Activated T-cell treated with anti-CD3 and anti-CD28 coated beads, Interleukin-2, amount 50 U/mL, for 72 hours (primary cell): ENCODE measurements around the gene GPR150. TPM values are rescaled to one million over a fixed set of nuclear protein-coding genes. Genes with fewer than 3 reads are reported as not detected.

Experiments
- ATAC-seq, 2 donors: fragments of 150-1000 bp; cut with Tn5 transposase; replicated peaks in 1 of 2; 2 replicates each; pipeline ENCODE4 v1.10.0; 2021; ENCODE audit warnings: moderate library complexity in 2 of 2, mild to moderate bottlenecking in 1 of 2
- DNase-seq, 2 donors: peaks; one replicate each; pipeline ENCODE4 v3.0.0; 2021 to 2022; ENCODE audit warnings: mixed read lengths in 1 of 2
- H3K27ac Mint-ChIP-seq: one replicate; pipeline ENCODE4 v1.8.0; 2022; ENCODE audit warnings: mild to moderate bottlenecking, moderate library complexity, mixed read lengths
- H3K27me3 Mint-ChIP-seq: one replicate; pipeline ENCODE4 v1.8.0; 2022; ENCODE audit warnings: low read depth, mixed read lengths
- H3K36me3 Mint-ChIP-seq, 2 donors: one replicate each; pipeline ENCODE4 v1.8.0; 2022; ENCODE audit warnings: mixed read lengths in 2 of 2, mild to moderate bottlenecking in 1 of 2; ENCODE audit not compliant: insufficient read depth in 2 of 2
- H3K4me1 Mint-ChIP-seq: one replicate; pipeline ENCODE4 v1.8.0; 2022; ENCODE audit warnings: low read depth, mixed read lengths
- H3K4me3 Mint-ChIP-seq, 2 donors: one replicate each; pipeline ENCODE4 v1.8.0; 2022; ENCODE audit warnings: mild to moderate bottlenecking in 2 of 2, mixed read lengths in 2 of 2, moderate library complexity in 2 of 2
- H3K9me3 Mint-ChIP-seq, 2 donors: one replicate each; pipeline ENCODE4 v1.8.0; 2022; ENCODE audit warnings: mixed read lengths in 2 of 2
- total RNA-seq, 2 donors: library from RNA; stranded (reverse); gene quantifications; one replicate each; pipeline ENCODE4 v1.2.3, GENCODE V29; 2022

Gene GPR150
- total RNA-seq: 1 to 10 TPM; 1.1 to 1.7 TPM

GRCh38 chr5:95620030-95620869, at the start of gene GPR150:
Gene GPR150 (plus strand): TSS chr5:95620087. CDS start chr5:95620276, 189 bp downstream.
- ATAC-seq (peak; percentile 81 to 83), DNase-seq (peak; percentile 80 to 83)
- Mint-ChIP-seq H3K4me1 (peaks cover 47% of the 10 kb centered on the region), H3K4me3 (peak within 1 kb of the TSS; percentile 92 to 95), H3K27me3 (no peaks in the 10 kb centered on the region), H3K36me3 (peaks cover 0 to 3% of the 10 kb centered on the region in 2 donors), H3K27ac (peak within 1 kb of the TSS; percentile 91), H3K9me3 (peaks cover 0 to 2% of the 10 kb centered on the region in 2 donors)

- ATAC-seq: no peak
- Mint-ChIP-seq H3K4me3 (no peak overlapping the region), H3K4me1 (no peaks in the 10 kb centered on the region), H3K9me3 (no peaks in the 10 kb centered on the region), H3K27me3 (no peaks in the 10 kb centered on the region), H3K27ac (no peak overlapping the region), H3K36me3 (peaks cover 2 to 4% of the 10 kb centered on the region in 2 donors)
- DNase-seq: no peak
Observed at GRCh38 chr5:95572016-95572415, 47.9 kb upstream of the GPR150 start.

GRCh38 chr5:95581576-95581975, 38.3 kb upstream of the GPR150 start:
- Mint-ChIP-seq H3K9me3 (peaks cover 0 to 2% of the 10 kb centered on the region in 2 donors), H3K27ac (no peak overlapping the region), H3K4me3 (no peak overlapping the region), H3K36me3 (peaks cover 5 to 9% of the 10 kb centered on the region in 2 donors), H3K27me3 (no peaks in the 10 kb centered on the region), H3K4me1 (no peaks in the 10 kb centered on the region)
- ATAC-seq (no peak), DNase-seq (no peak)

- no peak overlapping the region for H3K4me3 Mint-ChIP-seq
- H3K36me3 Mint-ChIP-seq: peaks cover 5 to 9% of the 10 kb centered on the region in 2 donors
- peaks cover 0 to 2% of the 10 kb centered on the region in 2 donors for H3K9me3 Mint-ChIP-seq
- H3K4me1 Mint-ChIP-seq: no peaks in the 10 kb centered on the region
- no peak overlapping the region for H3K27ac Mint-ChIP-seq
- DNase-seq: no peak
- ATAC-seq: no peak
- no peaks in the 10 kb centered on the region for H3K27me3 Mint-ChIP-seq
Observed at GRCh38 chr5:95583992-95584391, 35.9 kb upstream of the GPR150 start.

GRCh38 chr5:95590880-95591279, 29.0 kb upstream of the GPR150 start:
- H3K9me3 Mint-ChIP-seq: no peaks in the 10 kb centered on the region
- no peak for DNase-seq
- ATAC-seq: peak; percentile 24 to 44
- H3K4me3 Mint-ChIP-seq: peak overlapping the region; percentile 72 to 75
- peaks cover 32% of the 10 kb centered on the region for H3K4me1 Mint-ChIP-seq
- H3K27me3 Mint-ChIP-seq: no peaks in the 10 kb centered on the region
- peak overlapping the region; percentile 66 for H3K27ac Mint-ChIP-seq
- H3K36me3 Mint-ChIP-seq: peaks cover 0 to 2% of the 10 kb centered on the region in 2 donors

- H3K27me3 Mint-ChIP-seq: no peaks in the 10 kb centered on the region
- no peaks in the 10 kb centered on the region for H3K9me3 Mint-ChIP-seq
- H3K27ac Mint-ChIP-seq: peak overlapping the region; percentile 66
- peaks cover 32% of the 10 kb centered on the region for H3K4me1 Mint-ChIP-seq
- H3K4me3 Mint-ChIP-seq: peak overlapping the region; percentile 72 to 75
- peaks cover 0 to 2% of the 10 kb centered on the region in 2 donors for H3K36me3 Mint-ChIP-seq
- peak; percentile 5 to 20 for DNase-seq
- peak; percentile 97 for ATAC-seq
Observed at GRCh38 chr5:95591490-95591901, 28.4 kb upstream of the GPR150 start.

- no peaks in the 10 kb centered on the region for H3K27me3 Mint-ChIP-seq
- DNase-seq: no peak
- no peak overlapping the region for H3K4me3 Mint-ChIP-seq
- H3K9me3 Mint-ChIP-seq: no peaks in the 10 kb centered on the region
- peaks cover 0 to 2% of the 10 kb centered on the region in 2 donors for H3K36me3 Mint-ChIP-seq
- peaks cover 26% of the 10 kb centered on the region for H3K4me1 Mint-ChIP-seq
- no peak for ATAC-seq
- no peak overlapping the region for H3K27ac Mint-ChIP-seq
Observed at GRCh38 chr5:95595289-95595931, 24.5 kb upstream of the GPR150 start.

- Mint-ChIP-seq H3K9me3 (no peaks in the 10 kb centered on the region), H3K27me3 (no peaks in the 10 kb centered on the region), H3K27ac (no peak overlapping the region), H3K4me3 (no peak overlapping the region), H3K36me3 (peaks cover 0 to 2% of the 10 kb centered on the region in 2 donors), H3K4me1 (no peaks in the 10 kb centered on the region)
- DNase-seq: no peak
- ATAC-seq: no peak
Observed at GRCh38 chr5:95599252-95599651, 20.6 kb upstream of the GPR150 start.

- no peak overlapping the region for H3K27ac Mint-ChIP-seq
- no peaks in the 10 kb centered on the region for H3K27me3 Mint-ChIP-seq
- peaks cover 0 to 4% of the 10 kb centered on the region in 2 donors for H3K36me3 Mint-ChIP-seq
- H3K9me3 Mint-ChIP-seq: no peaks in the 10 kb centered on the region
- H3K4me1 Mint-ChIP-seq: no peaks in the 10 kb centered on the region
- no peak for ATAC-seq
- H3K4me3 Mint-ChIP-seq: no peak overlapping the region
- DNase-seq: no peak
Observed at GRCh38 chr5:95600557-95600956, 19.3 kb upstream of the GPR150 start.

- Mint-ChIP-seq H3K27ac (no peak overlapping the region), H3K9me3 (no peaks in the 10 kb centered on the region), H3K4me1 (no peaks in the 10 kb centered on the region), H3K27me3 (no peaks in the 10 kb centered on the region), H3K36me3 (peaks cover 0 to 4% of the 10 kb centered on the region in 2 donors), H3K4me3 (no peak overlapping the region)
- DNase-seq (no peak), ATAC-seq (no peak)
Observed at GRCh38 chr5:95605786-95606185, 14.1 kb upstream of the GPR150 start.

GRCh38 chr5:95606419-95606818, 13.5 kb upstream of the GPR150 start:
- Mint-ChIP-seq H3K36me3 (peaks cover 0 to 4% of the 10 kb centered on the region in 2 donors), H3K4me1 (no peaks in the 10 kb centered on the region), H3K27me3 (no peaks in the 10 kb centered on the region), H3K4me3 (no peak overlapping the region), H3K9me3 (no peaks in the 10 kb centered on the region), H3K27ac (no peak overlapping the region)
- no peak for ATAC-seq
- DNase-seq: no peak

GRCh38 chr5:95609711-95610110, 10.2 kb upstream of the GPR150 start:
- H3K9me3 Mint-ChIP-seq: peaks cover 4 to 8% of the 10 kb centered on the region in 2 donors
- DNase-seq (no peak), ATAC-seq (no peak)
- H3K4me3 Mint-ChIP-seq: no peak overlapping the region
- H3K4me1 Mint-ChIP-seq: peaks cover 3% of the 10 kb centered on the region
- no peak overlapping the region for H3K27ac Mint-ChIP-seq
- H3K27me3 Mint-ChIP-seq: no peaks in the 10 kb centered on the region
- peaks cover 5 to 12% of the 10 kb centered on the region in 2 donors for H3K36me3 Mint-ChIP-seq

- DNase-seq (no peak), ATAC-seq (no peak)
- Mint-ChIP-seq H3K9me3 (peaks cover 4 to 8% of the 10 kb centered on the region in 2 donors), H3K4me3 (no peak overlapping the region), H3K27ac (no peak overlapping the region), H3K27me3 (no peaks in the 10 kb centered on the region), H3K36me3 (peaks cover 5 to 9% of the 10 kb centered on the region in 2 donors), H3K4me1 (peaks cover 11% of the 10 kb centered on the region)
Observed at GRCh38 chr5:95610546-95610945, 9.3 kb upstream of the GPR150 start.
